ENCODE results near the gene EDDM13. TPM values are rescaled to one million over a fixed set of nuclear protein-coding genes. Genes with fewer than 3 reads are reported as not detected.
A peak's percentile ranks its signal among the peaks of the same experiment; 100 is the strongest.

EDDM13 gene
- not detected for polyA plus RNA-seq (2013, experiment 1 of 2)
- polyA plus RNA-seq (2013, experiment 2 of 2): not detected

GRCh38 chr19:56272161-56272798, at the start of gene EDDM13:
Gene EDDM13 (plus strand): TSS chr19:56272748. CDS start chr19:56272835, 87 bp downstream.
- no peak within 1 kb of the TSS for H3K4me3 ChIP-seq (ENCODE audit: insufficient read depth in 1 of 2, low read depth in 1 of 2, low read length in 2 of 2)
- no peak within 1 kb of the TSS for H2AK5ac ChIP-seq (ENCODE audit: low read length, severe bottlenecking)
- no peak within 1 kb of the TSS for H3K4me2 ChIP-seq (ENCODE audit: low read length, poor library complexity, severe bottlenecking)
- no peaks in the 10 kb centered on the region for H3K4me1 ChIP-seq (ENCODE audit: control insufficient read depth, insufficient read depth, low read depth, low read length)
- no peak within 1 kb of the TSS for H3K4ac ChIP-seq (ENCODE audit: low read depth in 1 of 2, low read length in 2 of 2)
- no peak within 1 kb of the TSS for H3K27ac ChIP-seq (ENCODE audit: low read length, poor library complexity, severe bottlenecking)
- H2AFZ ChIP-seq (ENCODE audit: low read depth, low read length): no peak within 1 kb of the TSS
- H2BK12ac ChIP-seq (ENCODE audit: low read length in 2 of 2): no peak within 1 kb of the TSS
- no peak within 1 kb of the TSS for H3K18ac ChIP-seq (ENCODE audit: low read depth in 1 of 2, low read length in 2 of 2)
- H3K79me1 ChIP-seq (replicated peaks; ENCODE audit: low read length, poor library complexity, severe bottlenecking): no peaks in the 10 kb centered on the region
- no peak within 1 kb of the TSS for H2BK120ac ChIP-seq (ENCODE audit: low read depth, low read length)
- H3K14ac ChIP-seq (ENCODE audit: low read length in 2 of 2): no peak within 1 kb of the TSS
- no peaks in the 10 kb centered on the region for H3K27me3 ChIP-seq (ENCODE audit: control insufficient read depth in 1 of 2, insufficient read depth in 1 of 2, low read length in 2 of 2)
- H3K36me3 ChIP-seq (ENCODE audit: control insufficient read depth in 1 of 2, insufficient read depth in 2 of 2, low read depth in 1 of 2, low read length in 2 of 2): peaks cover 0 to 1% of the 10 kb centered on the region in 2 experiments
- H3K23ac ChIP-seq (ENCODE audit: low read length in 2 of 2): no peak within 1 kb of the TSS
- no peak within 1 kb of the TSS for H4K91ac ChIP-seq (ENCODE audit: low read length)
- DNase-seq: no peak
- WGBS: 92% methylated on average over 6 of the region's 6 CpGs
- no peak within 1 kb of the TSS for H2BK15ac ChIP-seq (ENCODE audit: low read depth, poor library complexity, severe bottlenecking)
- H2BK5ac ChIP-seq (ENCODE audit: low read depth, low read length, poor library complexity, severe bottlenecking): no peak within 1 kb of the TSS
- H4K8ac ChIP-seq (ENCODE audit: low read length): no peak within 1 kb of the TSS
- no peak within 1 kb of the TSS for H3K9ac ChIP-seq (ENCODE audit: low read length)
- H3K9me3 ChIP-seq (ENCODE audit: control insufficient read depth, low read length): peaks cover 4% of the 10 kb centered on the region

DNA sequence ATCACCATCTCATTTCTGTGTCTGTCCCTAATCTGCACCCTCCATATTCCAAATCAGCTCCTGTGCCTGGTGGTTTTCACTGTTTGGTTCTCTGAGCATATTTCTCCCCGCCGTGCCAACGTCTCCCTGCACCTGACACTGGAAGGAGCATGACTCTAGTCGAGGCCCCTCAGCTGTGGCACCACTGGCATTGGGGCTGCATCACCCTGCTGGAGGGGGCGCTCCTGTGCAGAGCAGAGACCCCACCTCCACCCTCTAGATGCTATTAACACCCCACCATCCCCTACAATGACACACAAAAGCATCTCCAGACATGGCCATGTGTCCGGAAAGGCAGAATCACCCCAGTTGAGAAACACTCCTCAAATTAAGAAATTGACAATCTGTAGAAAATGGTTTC, 49.6 kb upstream of the EDDM13 start:
- Histone ChIP-seq H3K27ac (ENCODE audit: low read length, poor library complexity, severe bottlenecking) (no peak overlapping the region), H3K4me3 (ENCODE audit: insufficient read depth in 1 of 2, low read depth in 1 of 2, low read length in 2 of 2) (no peak overlapping the region), H3K4me1 (ENCODE audit: control insufficient read depth, insufficient read depth, low read depth, low read length) (no peaks in the 10 kb centered on the region), H3K23ac (ENCODE audit: low read length in 2 of 2) (no peak overlapping the region), H2BK5ac (ENCODE audit: low read depth, low read length, poor library complexity, severe bottlenecking) (no peak overlapping the region), H3K9me3 (ENCODE audit: control insufficient read depth, low read length) (no peaks in the 10 kb centered on the region), H2BK120ac (ENCODE audit: low read depth, low read length) (no peak overlapping the region), H3K79me1 (replicated peaks; ENCODE audit: low read length, poor library complexity, severe bottlenecking) (no peaks in the 10 kb centered on the region), H4K91ac (ENCODE audit: low read length) (no peak overlapping the region), H3K14ac (ENCODE audit: low read length in 2 of 2) (no peak overlapping the region), H3K18ac (ENCODE audit: low read depth in 1 of 2, low read length in 2 of 2) (no peak overlapping the region), H2AK5ac (ENCODE audit: low read length, severe bottlenecking) (no peak overlapping the region), H2BK15ac (ENCODE audit: low read depth, poor library complexity, severe bottlenecking) (no peak overlapping the region), H3K36me3 (ENCODE audit: control insufficient read depth in 1 of 2, insufficient read depth in 2 of 2, low read depth in 1 of 2, low read length in 2 of 2) (peaks cover 0 to 5% of the 10 kb centered on the region in 2 experiments), H3K4me2 (ENCODE audit: low read length, poor library complexity, severe bottlenecking) (no peak overlapping the region), H3K4ac (ENCODE audit: low read depth in 1 of 2, low read length in 2 of 2) (no peak overlapping the region), H3K27me3 (ENCODE audit: control insufficient read depth in 1 of 2, insufficient read depth in 1 of 2, low read length in 2 of 2) (no peaks in the 10 kb centered on the region), H2AFZ (ENCODE audit: low read depth, low read length) (no peak overlapping the region), H2BK12ac (ENCODE audit: low read length in 2 of 2) (no peak overlapping the region), H3K9ac (ENCODE audit: low read length) (no peak overlapping the region), H4K8ac (ENCODE audit: low read length) (no peak overlapping the region)
- no peak for DNase-seq
- WGBS: 80% methylated on average over 6 of the region's 6 CpGs

DNA sequence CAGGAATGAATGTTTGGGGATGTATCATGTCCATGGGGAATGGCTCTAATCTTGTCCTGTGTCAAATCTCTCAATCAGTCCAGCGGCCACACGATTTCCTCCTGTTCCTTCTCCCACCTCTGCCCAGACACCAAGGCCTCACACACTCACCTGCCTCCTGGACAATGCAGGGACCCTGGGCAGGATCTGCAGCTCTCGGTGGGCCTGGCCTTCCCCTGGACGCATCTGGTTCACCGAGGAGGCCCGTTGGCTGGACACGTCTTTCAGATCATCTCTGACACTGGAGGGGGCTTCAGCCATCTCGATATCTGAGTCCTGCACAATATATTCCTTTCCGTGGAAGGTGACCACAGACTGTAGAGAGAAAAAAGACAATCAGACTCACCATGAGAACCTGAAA, 49.1 kb upstream of the EDDM13 start:
- Histone ChIP-seq H3K23ac (ENCODE audit: low read length in 2 of 2) (no peak overlapping the region), H3K9ac (ENCODE audit: low read length) (no peak overlapping the region), H3K18ac (ENCODE audit: low read depth in 1 of 2, low read length in 2 of 2) (no peak overlapping the region), H3K4me1 (ENCODE audit: control insufficient read depth, insufficient read depth, low read depth, low read length) (no peaks in the 10 kb centered on the region), H4K8ac (ENCODE audit: low read length) (no peak overlapping the region), H3K36me3 (ENCODE audit: control insufficient read depth in 1 of 2, insufficient read depth in 2 of 2, low read depth in 1 of 2, low read length in 2 of 2) (peaks cover 0 to 5% of the 10 kb centered on the region in 2 experiments), H2BK15ac (ENCODE audit: low read depth, poor library complexity, severe bottlenecking) (no peak overlapping the region), H2AK5ac (ENCODE audit: low read length, severe bottlenecking) (no peak overlapping the region), H2BK120ac (ENCODE audit: low read depth, low read length) (no peak overlapping the region), H3K4me3 (ENCODE audit: insufficient read depth in 1 of 2, low read depth in 1 of 2, low read length in 2 of 2) (no peak overlapping the region), H3K14ac (ENCODE audit: low read length in 2 of 2) (no peak overlapping the region), H2BK12ac (ENCODE audit: low read length in 2 of 2) (no peak overlapping the region), H3K4me2 (ENCODE audit: low read length, poor library complexity, severe bottlenecking) (no peak overlapping the region), H3K27me3 (ENCODE audit: control insufficient read depth in 1 of 2, insufficient read depth in 1 of 2, low read length in 2 of 2) (no peaks in the 10 kb centered on the region), H3K79me1 (replicated peaks; ENCODE audit: low read length, poor library complexity, severe bottlenecking) (no peaks in the 10 kb centered on the region), H3K9me3 (ENCODE audit: control insufficient read depth, low read length) (no peaks in the 10 kb centered on the region), H2AFZ (ENCODE audit: low read depth, low read length) (no peak overlapping the region), H3K27ac (ENCODE audit: low read length, poor library complexity, severe bottlenecking) (no peak overlapping the region), H4K91ac (ENCODE audit: low read length) (no peak overlapping the region), H2BK5ac (ENCODE audit: low read depth, low read length, poor library complexity, severe bottlenecking) (no peak overlapping the region), H3K4ac (ENCODE audit: low read depth in 1 of 2, low read length in 2 of 2) (no peak overlapping the region)
- 87% methylated on average over 9 of the region's 9 CpGs for WGBS
- DNase-seq: no peak

DNA sequence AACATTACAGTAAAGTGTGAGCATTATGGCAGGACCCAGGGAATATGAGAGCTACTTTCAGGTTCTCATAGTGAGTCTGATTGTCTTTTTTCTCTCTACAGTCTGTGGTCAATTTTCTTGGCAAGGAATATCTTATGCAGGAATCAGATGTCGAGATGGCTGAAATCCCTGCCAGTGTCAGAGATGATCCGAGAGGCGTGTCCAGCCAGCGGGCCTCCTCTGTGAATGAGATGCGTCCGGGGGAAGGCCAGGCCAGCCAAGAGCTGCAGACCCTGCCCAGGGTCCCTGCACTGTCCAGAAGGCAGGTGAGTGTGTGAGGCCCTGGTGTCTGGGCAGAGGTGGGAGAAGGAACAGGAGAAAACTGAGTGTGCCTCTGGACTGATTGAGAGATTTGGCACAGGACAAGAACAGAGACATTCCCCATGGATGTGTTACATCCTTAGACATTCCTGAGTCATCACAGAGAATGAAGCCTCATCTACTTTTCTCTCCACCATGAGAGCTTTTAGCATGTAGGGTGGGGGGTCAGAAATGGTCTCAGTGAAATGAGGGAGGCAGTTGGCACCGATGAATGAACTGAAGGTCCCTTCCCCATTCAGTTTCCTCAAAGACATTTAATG, 27.3 kb upstream of the EDDM13 start:
- DNase-seq: no peak
- Histone ChIP-seq H2BK12ac (ENCODE audit: low read length in 2 of 2) (no peak overlapping the region), H3K4me2 (ENCODE audit: low read length, poor library complexity, severe bottlenecking) (no peak overlapping the region)

More for the DNA sequence above, 27.3 kb upstream of the EDDM13 start:
- H2AK5ac ChIP-seq (ENCODE audit: low read length, severe bottlenecking): no peak overlapping the region
- H3K27ac ChIP-seq (ENCODE audit: low read length, poor library complexity, severe bottlenecking): no peak overlapping the region
- H2BK120ac ChIP-seq (ENCODE audit: low read depth, low read length): no peak overlapping the region
- H2BK5ac ChIP-seq (ENCODE audit: low read depth, low read length, poor library complexity, severe bottlenecking): no peak overlapping the region
- peak overlapping the region in 1 of 2 experiments; percentile 54 for H3K4me3 ChIP-seq (ENCODE audit: insufficient read depth in 1 of 2, low read depth in 1 of 2, low read length in 2 of 2)
- no peaks in the 10 kb centered on the region for H3K9me3 ChIP-seq (ENCODE audit: control insufficient read depth, low read length)
- no peak overlapping the region for H3K18ac ChIP-seq (ENCODE audit: low read depth in 1 of 2, low read length in 2 of 2)
- WGBS: 94% methylated on average over 7 of the region's 7 CpGs
- H3K4ac ChIP-seq (ENCODE audit: low read depth in 1 of 2, low read length in 2 of 2): no peak overlapping the region
- H3K36me3 ChIP-seq (ENCODE audit: control insufficient read depth in 1 of 2, insufficient read depth in 2 of 2, low read depth in 1 of 2, low read length in 2 of 2): no peaks in the 10 kb centered on the region
- no peak overlapping the region for H2BK15ac ChIP-seq (ENCODE audit: low read depth, poor library complexity, severe bottlenecking)
- no peak overlapping the region for H4K8ac ChIP-seq (ENCODE audit: low read length)
- no peak overlapping the region for H3K23ac ChIP-seq (ENCODE audit: low read length in 2 of 2)
- no peaks in the 10 kb centered on the region for H3K27me3 ChIP-seq (ENCODE audit: control insufficient read depth in 1 of 2, insufficient read depth in 1 of 2, low read length in 2 of 2)
- no peaks in the 10 kb centered on the region for H3K79me1 ChIP-seq (replicated peaks; ENCODE audit: low read length, poor library complexity, severe bottlenecking)
- H2AFZ ChIP-seq (ENCODE audit: low read depth, low read length): no peak overlapping the region
- H3K9ac ChIP-seq (ENCODE audit: low read length): peak overlapping the region; percentile 38
- H3K14ac ChIP-seq (ENCODE audit: low read length in 2 of 2): no peak overlapping the region
- no peaks in the 10 kb centered on the region for H3K4me1 ChIP-seq (ENCODE audit: control insufficient read depth, insufficient read depth, low read depth, low read length)
- H4K91ac ChIP-seq (ENCODE audit: low read length): no peak overlapping the region

Measured in mesenchymal stem cell (in vitro differentiated cells and primary cell).